Stimulated activated CD8-positive, alpha-beta memory T cell treated with anti-CD3 and anti-CD28 coated beads, Interleukin-12 subunit alpha, Interleukin-12 subunit beta, amount 100 ng/mL, for 24 hours (primary cell): ENCODE results near the gene CDRT4.

ENCODE experiments used
- DNase-seq: peaks from one replicate; pipeline ENCODE4 v3.0.0-alpha.2; 2020; ENCODE audit errors: extremely low read depth

CDRT4 gene

DNA sequence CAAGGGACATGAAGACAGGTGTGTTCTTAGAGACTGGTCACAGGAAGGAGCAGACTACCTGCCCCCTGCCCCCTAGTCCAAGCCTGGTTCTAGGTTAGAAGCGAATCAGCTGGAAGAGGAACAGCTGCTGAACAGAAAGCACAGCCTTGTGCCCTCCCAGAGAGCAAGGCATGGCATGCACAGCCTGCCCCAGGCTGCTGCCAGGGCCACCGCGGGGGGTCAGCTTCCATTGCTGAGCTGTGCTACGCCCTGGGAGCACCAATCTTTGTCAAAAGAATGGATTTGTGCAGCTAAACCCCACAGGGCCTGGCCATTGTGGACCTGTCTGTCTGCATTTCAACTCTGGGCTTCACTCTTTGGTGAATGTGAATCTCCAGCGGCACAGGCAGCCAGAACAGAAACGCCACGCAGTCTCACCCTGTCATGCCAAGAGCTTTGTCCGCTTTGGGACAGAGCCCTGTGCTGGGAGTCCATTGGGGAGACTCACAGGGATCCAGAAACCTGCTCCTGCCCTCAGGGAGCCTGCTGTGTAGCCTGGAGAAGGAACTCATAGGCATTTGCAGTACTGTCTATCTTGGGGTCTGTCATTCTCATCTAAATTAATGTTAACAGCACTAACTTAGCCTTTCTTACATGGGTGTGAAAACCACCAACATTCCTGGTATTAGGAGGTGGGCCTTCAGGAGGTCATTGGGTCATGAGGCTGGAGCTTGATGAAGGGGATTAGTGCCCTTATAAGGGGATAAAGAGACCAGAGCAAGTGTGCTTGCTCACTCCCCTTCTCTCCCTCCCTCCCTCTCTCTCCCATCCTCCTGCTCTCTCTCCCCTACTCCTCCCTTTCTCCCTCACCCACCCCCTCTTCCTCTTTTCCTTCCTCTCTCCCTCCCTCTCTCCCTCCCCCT, 25.6 kb upstream of the CDRT4 start:
- DNase-seq = no peak

DNA sequence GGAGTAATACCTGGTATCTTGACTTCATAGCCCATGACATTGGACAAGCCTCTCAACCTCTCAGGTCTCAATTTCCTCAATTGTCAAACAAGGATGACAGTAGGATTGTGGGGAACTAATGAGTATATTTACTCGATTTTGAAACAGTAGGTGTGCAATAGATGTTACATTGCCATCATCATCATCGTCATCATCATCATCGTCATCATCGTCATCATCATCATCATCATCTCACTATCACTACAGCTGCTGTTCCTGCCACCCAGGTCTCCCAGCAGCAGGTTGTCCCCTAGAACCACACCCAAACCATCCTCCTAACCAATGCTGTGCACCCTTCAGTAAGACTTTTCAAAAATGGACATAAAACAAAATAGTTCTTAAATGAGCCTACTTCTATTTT, 24.8 kb upstream of the CDRT4 start:
- no peak for DNase-seq

DNA sequence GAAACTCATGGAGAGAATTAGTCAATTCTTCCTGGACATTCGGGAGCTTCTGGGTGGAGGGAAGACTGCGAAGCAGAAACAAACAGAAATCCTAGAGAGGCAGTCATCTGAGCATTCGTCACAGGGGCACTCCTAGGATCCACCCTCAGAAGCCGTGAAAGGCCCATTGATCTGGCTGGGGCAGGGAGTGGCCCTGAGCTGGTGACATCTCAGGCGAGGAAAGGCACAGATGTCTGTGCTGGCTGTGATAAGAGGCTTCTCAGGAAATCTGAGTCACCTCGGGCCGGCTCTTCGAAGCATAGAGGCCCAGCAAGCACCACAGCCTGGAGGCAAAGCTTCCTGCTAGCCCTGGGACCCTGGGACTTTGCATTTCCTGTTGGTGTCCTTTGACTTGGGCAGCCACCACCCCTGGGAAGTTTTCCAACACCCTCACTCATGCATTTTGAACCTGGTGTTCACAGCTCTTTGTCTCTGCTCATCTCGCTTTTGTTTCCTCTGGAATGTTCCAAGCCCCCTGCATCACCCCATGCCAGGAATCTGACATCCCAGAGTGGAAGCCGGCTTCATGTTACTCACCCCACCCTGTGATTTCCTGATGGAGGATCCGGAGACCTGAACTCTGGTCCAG, 23.3 kb upstream of the CDRT4 start:
- DNase-seq = no peak

DNA sequence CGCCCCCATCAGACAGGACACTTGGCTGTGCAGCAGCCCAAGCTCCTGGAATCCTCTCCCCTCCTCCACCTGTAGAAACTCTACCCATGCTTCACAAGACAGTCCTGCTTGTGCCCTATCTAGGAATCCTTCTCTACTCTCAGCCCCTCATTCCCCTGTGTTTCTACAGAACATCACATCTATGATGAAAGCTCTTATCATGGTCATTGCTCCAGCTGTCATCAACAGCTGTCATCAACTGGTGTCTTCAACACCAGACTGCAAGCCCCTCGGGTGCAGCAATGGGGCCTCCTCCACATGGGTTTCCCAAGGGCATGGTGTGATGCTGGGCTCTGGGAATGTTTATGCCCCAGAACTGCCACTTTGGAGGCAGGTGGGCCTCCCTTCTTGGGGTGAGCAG, 21.1 kb upstream of the CDRT4 start:
- DNase-seq = no peak

DNA sequence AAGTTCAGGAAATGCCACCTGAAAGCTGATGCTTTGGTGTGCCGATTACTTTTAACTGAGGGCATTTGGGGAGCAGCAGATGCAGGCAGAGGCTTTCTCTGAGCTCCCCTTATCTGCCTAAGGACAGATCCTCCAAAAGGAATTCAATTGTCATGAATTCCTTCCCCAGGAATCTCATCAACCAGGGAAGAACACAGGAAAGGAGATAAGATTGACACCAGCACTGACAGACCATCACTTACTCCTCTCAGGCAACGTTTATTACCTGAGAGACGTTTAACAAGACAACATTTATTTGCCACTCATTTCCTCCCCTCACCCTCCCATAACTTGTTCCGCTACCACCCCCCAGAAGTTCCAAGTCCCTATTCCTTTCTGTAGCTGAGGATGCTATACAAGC, 17.6 kb upstream of the CDRT4 start:
- no peak for DNase-seq

DNA sequence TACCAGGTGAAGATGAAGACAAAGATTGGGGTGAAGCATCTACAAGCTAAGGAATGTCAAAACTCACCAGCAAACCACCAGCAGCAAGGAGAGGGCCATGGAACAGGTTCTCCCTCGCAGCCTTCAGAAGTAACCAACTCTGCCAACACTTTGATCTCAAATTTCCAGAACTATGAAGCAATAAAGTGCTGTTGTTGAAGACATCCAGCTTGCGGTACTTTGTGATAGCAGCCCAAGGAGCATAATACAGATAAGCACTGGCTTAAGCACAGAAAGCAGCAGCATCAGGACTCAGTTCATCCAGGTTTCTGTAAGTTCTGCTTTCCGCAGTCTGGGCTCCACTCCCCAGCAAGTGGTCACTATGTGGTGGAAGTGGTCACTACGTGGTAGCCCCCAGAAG, 16.0 kb upstream of the CDRT4 start:
- no peak for DNase-seq

DNA sequence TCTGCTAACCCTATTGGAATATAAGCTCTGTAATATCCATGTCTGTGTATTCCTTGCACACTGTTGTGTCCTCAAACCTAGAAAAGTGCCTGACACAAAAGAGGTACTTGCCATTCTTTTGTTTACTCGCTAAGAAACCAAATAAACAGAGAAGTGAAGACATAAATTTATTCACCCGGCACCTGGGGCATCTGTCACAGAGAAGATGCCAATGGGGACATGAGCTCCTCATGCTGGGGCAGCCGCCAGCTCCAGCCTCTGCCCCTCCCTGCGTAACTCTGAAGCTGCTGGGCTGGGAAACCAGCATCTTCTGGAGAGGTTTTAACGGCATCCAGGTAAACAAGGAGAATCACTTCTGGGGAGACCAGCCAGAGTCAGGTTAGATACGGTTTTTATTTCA, 15.1 kb upstream of the CDRT4 start:
- DNase-seq = no peak

DNA sequence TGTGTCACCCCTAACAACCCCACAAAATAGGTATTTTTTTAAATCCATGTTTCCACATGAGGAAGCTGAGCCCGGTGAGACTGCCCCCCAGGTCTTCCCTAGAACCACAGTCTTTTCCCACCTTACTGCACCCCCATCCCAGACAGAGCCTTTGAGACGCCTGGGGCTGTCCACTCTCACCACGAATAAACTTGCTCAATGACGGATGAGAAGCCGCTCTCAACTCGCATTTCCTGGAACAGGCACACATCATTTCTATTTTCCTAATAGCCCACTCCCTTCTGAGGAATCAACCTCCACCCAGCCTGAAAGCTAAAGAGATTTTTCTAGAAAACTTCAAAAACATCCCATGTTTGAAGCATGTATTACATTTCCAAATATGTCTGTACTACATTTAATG, 14.1 kb upstream of the CDRT4 start:
- no peak for DNase-seq

DNA sequence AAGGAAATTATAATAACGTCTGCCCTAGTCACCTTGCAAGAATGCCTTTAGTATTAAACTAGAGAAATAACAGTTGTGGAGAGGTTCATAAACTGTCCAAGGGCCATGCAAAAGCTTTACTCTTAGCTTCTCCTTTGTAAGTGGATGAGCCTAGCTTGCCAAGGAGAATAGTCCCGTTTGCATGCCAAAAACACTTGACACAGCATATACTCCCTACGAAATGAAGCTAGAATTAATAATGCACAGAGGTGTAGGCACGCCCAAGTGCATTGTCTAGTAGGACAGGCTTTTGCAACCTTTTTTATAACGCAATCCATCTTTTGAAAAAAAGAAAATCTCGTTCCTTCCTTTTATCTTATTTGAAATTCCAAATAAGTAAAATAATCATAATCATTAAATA, 12.8 kb upstream of the CDRT4 start:
- DNase-seq = no peak

DNA sequence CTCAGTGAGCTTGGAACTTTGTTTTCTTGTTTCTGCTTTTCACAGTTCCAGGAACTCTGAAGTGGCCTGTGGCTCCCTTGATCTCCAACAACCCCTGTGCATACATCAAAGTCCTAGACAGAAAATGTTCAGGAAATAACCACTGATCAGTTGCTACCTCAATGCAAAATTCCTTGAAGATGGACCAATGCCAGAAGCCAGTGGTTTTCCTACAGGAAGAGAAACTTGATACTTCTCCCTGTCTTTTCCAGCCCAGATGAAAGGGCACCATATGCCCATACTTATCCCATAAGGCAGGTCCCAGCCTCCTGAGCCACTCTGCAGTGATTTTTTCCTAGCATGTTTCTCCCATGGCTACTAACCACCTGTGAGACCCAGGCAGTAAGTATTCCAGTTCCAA, 12.3 kb upstream of the CDRT4 start:
- no peak for DNase-seq

DNA sequence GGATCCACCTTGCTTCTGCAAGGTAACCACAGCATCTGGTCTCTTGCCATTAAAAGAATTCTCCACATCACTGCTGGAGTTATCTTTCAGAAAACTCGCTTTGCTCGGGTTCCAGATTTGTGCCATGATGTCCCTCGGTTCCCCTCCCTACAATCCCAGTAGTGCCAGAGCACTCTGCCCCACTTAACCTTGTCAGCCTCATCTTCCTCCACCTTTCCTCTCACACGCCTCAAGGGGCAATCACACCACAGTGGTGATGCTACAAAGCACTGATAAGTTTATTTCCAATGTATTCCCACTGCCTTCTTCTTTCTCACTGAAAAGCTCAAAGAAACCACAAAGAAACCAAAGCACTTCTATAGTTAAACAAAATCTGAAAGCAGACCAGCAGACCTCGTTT, 11.4 kb upstream of the CDRT4 start:
- no peak for DNase-seq

DNA sequence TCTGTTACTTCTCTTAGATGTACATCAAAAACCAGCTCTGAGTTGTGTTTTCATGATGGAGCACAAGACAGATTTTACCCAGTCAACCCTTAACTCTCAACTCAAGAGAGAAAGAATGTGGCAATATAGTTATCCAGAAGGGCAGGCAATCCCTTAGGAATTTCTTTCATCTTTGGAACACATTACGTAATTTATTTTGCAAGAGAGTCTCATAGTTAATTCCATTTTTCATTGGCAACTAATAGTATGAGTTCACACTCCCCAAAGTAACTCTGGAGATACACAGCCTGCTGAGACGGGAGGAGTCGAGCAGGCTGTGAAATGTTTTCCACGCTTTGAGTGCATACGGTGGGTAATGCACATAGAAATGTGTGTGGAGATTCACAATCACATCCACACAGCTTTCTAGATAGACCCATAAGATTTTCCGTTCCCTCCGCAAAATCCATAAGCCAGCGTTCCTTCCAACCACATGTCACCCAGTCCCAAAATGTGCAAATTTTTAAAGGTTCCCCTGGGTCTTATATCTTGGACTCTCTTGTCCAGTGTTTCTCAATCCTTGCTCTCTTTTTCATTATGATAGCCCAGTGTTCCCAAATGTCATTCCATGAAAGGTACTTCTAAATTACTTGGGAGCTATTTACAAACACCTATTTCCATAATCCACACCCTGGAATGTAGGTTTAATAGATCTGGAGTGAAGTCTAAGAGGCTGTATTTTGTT, 8.4 kb upstream of the CDRT4 start:
- no peak for DNase-seq

DNA sequence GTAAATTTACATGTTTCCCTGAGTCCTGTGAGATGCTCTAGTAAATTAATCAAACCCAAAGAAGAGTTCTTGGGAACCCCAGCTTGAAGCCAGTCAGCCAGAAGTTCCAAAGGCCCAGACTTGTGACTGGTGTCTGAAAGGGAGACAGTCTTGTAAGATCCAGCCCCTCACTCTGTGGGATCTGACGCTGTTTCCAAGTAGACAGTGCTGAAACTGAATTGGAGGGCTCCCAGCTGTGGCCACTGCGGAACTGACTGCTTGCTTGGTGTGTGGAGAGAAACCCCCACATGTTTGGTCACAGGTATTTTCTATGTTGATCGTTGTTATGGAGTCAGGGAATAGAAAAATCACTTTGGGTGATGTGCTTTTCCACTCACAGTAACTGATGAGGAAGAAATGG, 5.5 kb upstream of the CDRT4 start:
- DNase-seq = no peak

DNA sequence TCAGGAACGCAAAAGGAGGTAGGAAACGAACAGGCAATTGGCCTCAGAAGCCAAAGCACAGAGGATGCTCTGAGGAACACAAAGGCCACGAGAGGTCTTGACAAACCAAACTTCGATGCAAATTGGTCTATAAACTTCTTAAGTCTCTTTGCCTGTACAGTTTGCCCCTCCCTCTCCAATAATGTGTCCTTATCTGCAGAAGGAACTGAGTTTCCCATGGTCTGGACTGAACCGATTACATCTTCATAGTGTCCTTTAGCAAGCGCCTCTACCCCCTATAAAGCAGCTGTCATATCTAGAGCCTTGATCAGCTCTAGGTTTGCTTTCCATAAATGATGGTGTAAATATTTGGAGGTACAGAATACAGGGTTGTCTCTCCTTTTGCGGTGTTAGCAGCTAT, 3.1 kb upstream of the CDRT4 start:
- no peak for DNase-seq

DNA sequence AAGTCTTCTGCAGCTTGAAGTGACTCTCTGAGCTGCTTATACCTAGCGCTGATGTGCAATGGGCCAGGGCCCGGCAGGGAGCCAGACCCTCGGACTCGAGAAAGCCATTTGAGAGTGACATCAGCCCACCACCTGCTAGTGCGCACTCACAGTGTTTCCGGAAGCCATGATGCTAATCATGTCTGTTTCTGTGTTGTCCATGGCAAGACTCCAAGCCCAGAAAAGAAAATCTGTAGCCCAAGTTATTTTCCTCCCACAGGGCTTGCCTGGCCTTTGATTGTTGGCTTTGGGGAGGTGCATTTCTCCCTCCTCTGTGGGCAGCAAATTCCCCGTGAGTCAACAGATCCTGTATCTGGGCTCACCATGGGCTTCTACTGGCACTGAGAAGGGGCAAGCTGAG, 1.8 kb upstream of the CDRT4 start:
- DNase-seq = no peak

DNA sequence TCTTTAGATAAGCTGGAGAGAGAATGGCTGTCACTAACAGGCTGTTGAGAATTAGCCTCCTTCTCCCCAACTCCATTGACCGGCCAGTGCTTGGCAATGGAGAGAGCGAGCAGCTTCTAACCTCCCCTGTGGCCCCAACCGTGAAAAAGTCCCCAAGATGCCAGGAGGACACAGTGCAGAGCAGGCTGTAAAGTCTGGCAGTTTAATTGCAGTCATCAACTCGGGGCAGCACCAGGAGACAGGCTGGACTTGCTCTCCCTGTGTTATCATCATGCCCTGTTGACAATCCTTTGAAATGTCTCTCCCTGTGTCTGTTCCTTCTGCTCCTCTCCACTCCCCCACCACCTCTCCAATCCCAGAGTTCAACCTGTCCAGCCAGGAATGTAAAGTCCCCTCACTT, 705 bp upstream of the CDRT4 start:
- no peak for DNase-seq

DNA sequence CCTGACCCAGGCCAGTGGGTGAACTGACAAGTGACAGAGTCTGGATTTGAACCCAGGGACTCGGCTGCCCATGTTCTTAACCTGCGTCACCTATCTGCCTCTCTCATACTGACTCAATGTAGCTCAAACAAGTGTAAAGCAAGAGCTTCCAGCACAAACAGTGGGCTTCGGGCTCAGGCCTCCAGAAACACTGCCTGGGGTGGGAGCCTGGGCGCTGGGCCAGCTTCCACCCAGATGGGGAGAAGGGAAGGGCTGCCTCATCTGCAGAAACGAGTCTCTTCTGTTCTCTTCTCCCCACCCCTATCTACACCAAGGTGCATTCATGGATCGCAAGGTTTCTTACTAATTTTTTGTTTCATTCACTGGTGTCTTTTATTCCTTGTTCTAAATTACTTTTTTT, 1.3 kb downstream of the CDRT4 start:
- no peak for DNase-seq

DNA sequence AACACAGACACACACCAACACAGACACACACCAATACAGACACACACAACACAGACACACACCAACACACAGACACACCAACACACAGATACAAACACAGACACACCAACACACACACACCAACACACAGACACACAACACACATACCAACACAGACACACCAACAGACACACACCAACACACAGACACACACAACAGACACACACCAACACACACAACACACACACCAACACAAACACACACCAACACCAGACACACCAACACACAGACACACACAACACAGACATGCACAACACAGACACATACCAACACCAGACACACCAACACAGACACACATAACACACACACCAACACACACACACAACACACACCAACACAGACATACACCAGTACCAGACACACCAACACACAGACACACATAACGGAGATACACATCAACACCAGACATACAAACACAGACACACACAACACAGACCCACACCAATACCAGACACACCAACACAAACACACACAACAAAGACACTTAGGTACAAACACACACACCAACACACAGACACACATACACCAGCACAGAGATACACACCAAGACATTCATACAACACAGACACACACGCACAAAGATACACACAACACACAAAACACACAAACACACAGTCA, 2.2 kb downstream of the CDRT4 start:
- DNase-seq = no peak

DNA sequence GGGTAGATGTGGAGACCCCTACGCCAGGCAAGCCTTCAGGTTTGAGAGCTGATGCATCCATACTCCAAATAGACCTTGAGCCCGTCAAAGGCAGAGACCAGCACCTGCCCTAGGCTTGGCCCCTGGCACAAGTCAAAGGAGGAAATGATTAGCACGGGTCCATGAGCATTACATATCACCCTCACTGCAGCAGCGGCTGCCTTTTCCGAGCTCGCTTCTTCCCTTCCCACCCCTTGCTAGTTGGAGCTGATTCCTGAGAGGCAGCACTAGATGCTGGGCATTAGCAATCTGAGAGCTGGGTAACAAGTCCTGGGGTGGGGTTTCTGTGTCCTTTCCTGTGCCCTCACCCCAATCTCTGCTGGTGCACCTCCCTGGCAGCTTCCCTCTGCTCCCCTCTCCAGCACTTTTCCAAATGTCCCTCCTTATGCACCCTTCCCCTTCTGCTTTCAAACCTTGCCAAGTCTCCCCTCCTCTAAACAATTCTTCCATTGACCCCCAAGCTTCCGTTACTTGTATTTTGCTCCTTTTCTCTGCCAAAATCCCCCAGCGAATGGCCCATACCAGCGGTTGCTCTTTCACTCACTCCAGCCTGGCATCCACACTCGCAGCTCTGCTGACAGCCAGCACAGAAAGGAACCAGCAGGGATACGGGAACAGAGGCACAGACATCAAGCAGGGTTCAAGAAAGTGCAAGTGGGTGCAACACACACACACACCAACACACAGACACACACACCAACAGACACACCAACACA, 3.0 kb downstream of the CDRT4 start:
- no peak for DNase-seq

DNA sequence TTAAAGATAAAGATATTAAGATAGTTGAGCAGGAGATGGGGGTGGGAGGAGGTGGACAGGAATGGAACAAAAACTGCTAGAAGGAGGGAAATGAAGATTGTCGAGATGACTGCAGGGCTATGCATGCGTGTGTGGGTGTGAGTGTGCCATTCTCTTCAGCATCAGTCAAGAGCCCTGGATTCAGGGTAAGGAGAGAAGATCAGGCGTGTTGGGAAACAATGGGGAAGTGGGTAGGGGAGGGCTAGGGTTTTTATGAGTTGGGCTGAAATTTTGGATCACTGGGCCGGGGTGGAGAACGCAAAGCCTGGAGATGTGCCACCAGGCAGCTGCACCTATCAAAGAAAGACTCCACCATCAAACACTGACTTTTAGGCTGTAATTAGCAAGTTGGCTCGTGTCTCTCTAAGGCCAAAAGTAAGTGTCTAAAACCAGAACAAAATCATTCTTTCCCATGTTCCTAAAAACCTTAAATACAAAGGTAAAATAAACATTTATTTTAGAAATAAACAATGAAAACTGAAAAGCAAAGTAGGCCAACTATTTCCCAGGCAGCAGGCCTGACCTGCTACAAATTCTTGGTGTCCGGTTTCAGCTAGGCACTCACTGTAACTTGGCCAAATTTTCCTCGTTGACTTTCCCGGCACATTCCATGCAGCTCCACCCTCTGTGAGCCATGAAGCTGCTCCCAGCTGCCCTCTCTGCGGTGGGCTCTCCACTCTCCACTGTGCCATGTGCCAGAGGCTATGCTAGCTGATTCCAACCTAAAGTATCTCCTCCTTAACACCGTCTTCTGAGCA, 4.2 kb downstream of the CDRT4 start:
- no peak for DNase-seq

DNA sequence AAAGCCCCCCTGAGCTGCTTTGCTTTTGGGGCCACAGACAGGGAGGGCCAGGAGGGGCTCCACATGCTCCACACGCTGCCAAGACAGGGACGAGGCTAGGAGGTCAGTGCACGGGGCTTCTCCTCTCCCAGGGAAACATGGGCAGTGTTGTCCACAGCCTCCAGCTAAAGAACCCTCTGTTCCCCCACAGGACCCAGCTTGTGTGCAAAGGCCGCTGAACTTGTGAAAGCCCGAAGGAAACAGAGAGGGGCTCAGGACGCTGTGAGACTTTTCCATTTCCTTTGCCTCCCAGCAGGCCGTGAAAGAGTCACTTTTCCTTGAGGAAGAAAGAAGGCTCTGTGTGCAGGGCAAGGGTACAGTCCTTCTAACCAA, 9.7 kb downstream of the CDRT4 start:
- no peak for DNase-seq
